Progenitor cell of endocrine pancreas (in vitro differentiated cells): ENCODE measurements around the gene COL5A2. TPM values are rescaled to one million over a fixed set of nuclear protein-coding genes. Genes with fewer than 3 reads are reported as not detected.

Source experiments
- DNase-seq: peaks from one replicate; pipeline ENCODE4 v3.0.0; 2021; ENCODE audit warnings: low spot score; ENCODE audit not compliant: unreplicated experiment
- H3K27ac Mint-ChIP-seq: 2 replicates; pipeline ENCODE4 v1.8.0; 2021; ENCODE audit warnings: mild to moderate bottlenecking, moderate library complexity, mixed read lengths
- H3K27me3 Mint-ChIP-seq: 2 replicates; pipeline ENCODE4 v1.8.0; 2021; ENCODE audit warnings: mixed read lengths
- H3K36me3 Mint-ChIP-seq: 2 replicates; pipeline ENCODE4 v1.8.0; 2022; ENCODE audit warnings: mixed read lengths; ENCODE audit not compliant: insufficient read depth
- H3K4me1 Mint-ChIP-seq: 2 replicates; pipeline ENCODE4 v1.8.0; 2021; ENCODE audit warnings: low read depth, mixed read lengths
- H3K4me3 Mint-ChIP-seq: 2 replicates; pipeline ENCODE4 v1.8.0; 2021; ENCODE audit warnings: low read depth, mild to moderate bottlenecking, moderate library complexity, mixed read lengths
- H3K9me3 Mint-ChIP-seq: 2 replicates; pipeline ENCODE4 v1.8.0; 2021; ENCODE audit warnings: low read depth, mixed read lengths
- CTCF ChIP-seq: fragments of 200-600 bp; sonication (generic); IDR thresholded peaks from one replicate; pipeline ENCODE4 v1.5.0; 2021; ENCODE audit warnings: antibody characterized with exemption, mild to moderate bottlenecking; ENCODE audit not compliant: unreplicated experiment
- total RNA-seq: library from RNA; stranded (reverse); gene quantifications from 2 replicates; pipeline ENCODE4 v1.2.1, GENCODE V29; 2021

COL5A2 gene
- total RNA-seq, 1 donor from 2014 or later: 4.5 TPM

DNA sequence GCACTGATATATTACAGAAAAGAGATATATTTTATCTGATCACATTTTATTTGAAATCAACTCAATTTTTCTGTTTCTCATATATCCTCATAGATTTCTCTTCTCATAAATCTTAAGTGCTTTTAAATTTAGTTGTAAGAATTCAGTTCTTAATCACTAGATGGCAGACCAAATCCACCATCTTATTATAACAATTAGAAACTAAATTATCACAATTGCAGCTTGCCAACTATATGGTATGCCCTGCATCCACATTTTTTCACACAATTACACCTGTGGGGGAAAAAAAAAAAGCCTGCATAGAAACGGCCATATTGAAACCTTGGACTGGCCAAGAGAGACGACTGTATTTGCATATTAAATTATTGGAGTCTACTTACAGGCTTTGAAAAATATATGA lies 64.4 kb downstream of the COL5A2 start:
- H3K4me1 Mint-ChIP-seq: peaks cover 5% of the 10 kb centered on the region
- no peaks in the 10 kb centered on the region for H3K36me3 Mint-ChIP-seq
- DNase-seq: no peak
- no peak for TF ChIP-seq CTCF
- no peak overlapping the region for H3K4me3 Mint-ChIP-seq
- H3K27me3 Mint-ChIP-seq: no peaks in the 10 kb centered on the region
- no peaks in the 10 kb centered on the region for H3K9me3 Mint-ChIP-seq
- H3K27ac Mint-ChIP-seq: no peak overlapping the region

DNA sequence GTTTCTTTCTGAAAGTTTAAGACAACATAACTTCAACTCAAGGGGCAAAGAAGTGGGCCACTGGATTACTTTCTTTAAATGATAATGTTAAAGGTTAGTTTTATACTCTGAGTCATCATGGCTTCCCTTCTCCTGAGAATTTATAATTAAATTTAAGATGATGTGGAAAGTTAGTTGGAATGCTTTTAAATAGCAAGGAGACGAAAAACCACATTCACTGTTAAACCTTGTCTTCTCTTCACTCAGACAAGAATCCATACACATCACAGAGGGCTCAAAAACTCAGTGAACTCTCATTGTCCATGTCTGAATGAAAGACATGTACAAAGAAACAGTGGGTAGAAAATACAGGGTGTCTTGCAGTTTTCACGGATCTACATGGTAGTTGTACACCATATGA lies 65.6 kb downstream of the COL5A2 start:
- no peaks in the 10 kb centered on the region for H3K9me3 Mint-ChIP-seq
- H3K27me3 Mint-ChIP-seq: no peaks in the 10 kb centered on the region
- DNase-seq: no peak
- H3K4me3 Mint-ChIP-seq: no peak overlapping the region
- no peak for TF ChIP-seq CTCF
- no peak overlapping the region for H3K27ac Mint-ChIP-seq
- peaks cover 11% of the 10 kb centered on the region for H3K4me1 Mint-ChIP-seq
- no peaks in the 10 kb centered on the region for H3K36me3 Mint-ChIP-seq

DNA sequence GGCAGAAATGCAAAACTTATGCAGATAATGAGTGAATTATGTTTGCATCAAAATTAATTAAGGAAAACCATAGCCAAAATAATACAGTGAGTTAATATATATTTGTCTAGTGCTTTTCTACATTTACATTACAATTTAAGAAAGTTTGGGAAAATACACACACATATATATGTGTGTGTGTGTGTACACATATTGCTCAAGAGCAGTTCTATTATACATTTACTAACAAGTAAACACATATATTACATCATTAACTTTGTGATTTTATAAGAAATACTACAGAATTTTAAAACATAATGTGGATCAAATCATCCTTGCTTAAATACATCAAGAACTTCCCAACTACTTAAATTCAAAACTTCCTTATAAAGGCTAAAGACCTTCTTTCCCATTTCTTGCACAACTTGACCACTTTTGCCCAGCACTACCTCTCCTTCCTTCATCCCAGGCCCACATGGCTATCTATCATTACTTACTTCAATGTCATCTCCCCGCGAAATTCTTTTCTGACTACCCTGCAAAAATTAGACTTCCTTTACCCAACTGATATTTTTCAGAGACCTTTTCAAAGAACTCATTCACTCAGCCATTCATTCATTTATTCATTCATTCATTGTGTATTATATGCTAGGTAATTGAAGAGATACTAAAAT lies 68.4 kb downstream of the COL5A2 start:
- no peak for TF ChIP-seq CTCF
- Mint-ChIP-seq H3K27me3 (no peaks in the 10 kb centered on the region), H3K4me3 (no peak overlapping the region), H3K9me3 (no peaks in the 10 kb centered on the region), H3K36me3 (no peaks in the 10 kb centered on the region), H3K4me1 (peaks cover 11% of the 10 kb centered on the region), H3K27ac (no peak overlapping the region)
- no peak for DNase-seq

DNA sequence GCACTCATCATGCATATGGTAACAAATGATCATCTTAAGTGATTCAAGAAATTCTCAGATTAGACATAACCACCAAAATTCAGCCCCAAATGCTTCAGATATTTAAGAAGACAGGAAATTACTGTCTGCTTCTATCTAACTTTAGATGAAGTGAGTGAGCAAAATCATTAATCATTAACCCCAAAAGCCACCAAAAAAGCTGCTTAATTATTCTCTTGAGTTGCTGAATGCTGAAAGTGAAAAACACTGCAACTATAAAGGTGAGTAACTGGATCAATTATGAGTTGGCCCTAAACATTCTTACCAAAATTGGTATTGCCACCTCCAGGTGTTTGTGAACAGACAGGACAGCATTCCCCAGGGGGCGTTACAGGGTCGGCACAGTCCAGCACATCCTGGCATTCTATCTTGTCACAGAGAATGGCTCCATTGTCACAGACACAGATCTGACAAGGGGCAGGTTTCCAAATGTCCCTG lies 69.6 kb downstream of the COL5A2 start:
- DNase-seq: no peak
- Mint-ChIP-seq H3K4me3 (no peak overlapping the region), H3K27me3 (no peaks in the 10 kb centered on the region), H3K36me3 (no peaks in the 10 kb centered on the region), H3K9me3 (no peaks in the 10 kb centered on the region), H3K4me1 (peaks cover 11% of the 10 kb centered on the region), H3K27ac (no peak overlapping the region)
- no peak for TF ChIP-seq CTCF

DNA sequence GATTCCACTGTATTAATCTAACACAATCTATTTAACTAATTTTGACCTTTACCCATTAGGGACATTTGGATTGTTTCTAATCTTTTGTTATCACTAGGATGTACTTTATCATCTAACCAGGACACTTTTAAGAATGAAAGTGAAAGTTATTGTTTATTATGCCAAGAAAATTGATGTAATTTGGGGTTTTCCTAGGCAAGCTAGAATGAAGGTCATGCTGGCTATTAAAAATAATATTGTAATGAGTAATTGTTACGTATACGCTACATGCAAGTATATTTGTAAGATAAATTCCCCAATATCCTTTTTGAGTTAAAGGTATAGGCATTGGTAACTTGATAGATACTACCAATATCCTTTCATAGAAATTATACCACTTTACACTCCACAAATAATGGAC lies 74.6 kb downstream of the COL5A2 start:
- H3K4me3 Mint-ChIP-seq: no peak overlapping the region
- TF ChIP-seq CTCF: no peak
- no peaks in the 10 kb centered on the region for H3K9me3 Mint-ChIP-seq
- H3K27me3 Mint-ChIP-seq: no peaks in the 10 kb centered on the region
- DNase-seq: no peak
- no peaks in the 10 kb centered on the region for H3K36me3 Mint-ChIP-seq
- peaks cover 4% of the 10 kb centered on the region for H3K4me1 Mint-ChIP-seq
- H3K27ac Mint-ChIP-seq: no peak overlapping the region
